Keratinocyte (primary cell): Measurements from ENCODE around the gene DCST2. TPM values are rescaled to one million over a fixed set of nuclear protein-coding genes. Genes with fewer than 3 reads are reported as not detected.

Source experiments
- DNase-seq: peaks from one replicate; pipeline ENCODE4 v3.0.0-alpha.2; 2011; ENCODE audit warnings: low read depth, missing footprints, low spot score
- FAIRE-seq: peaks from 2 replicates; lab custom pipeline; 2011; peaks lifted over from hg19 to GRCh38; lab: Jason Lieb, UNC
- H2AFZ ChIP-seq: 2 replicates; pipeline ENCODE4 v1.6.0; 2012; ENCODE audit warnings: low read length, control low read depth, inconsistent platforms; ENCODE audit not compliant: control insufficient read depth
- H3K27ac ChIP-seq: 2 replicates; pipeline ENCODE4 v1.5.1; 2011; ENCODE audit warnings: low read length; ENCODE audit not compliant: control insufficient read depth, insufficient read depth
- H3K27me3 ChIP-seq: 3 replicates; pipeline ENCODE4 v1.6.0; 2011; ENCODE audit warnings: low read length; ENCODE audit not compliant: control insufficient read depth, insufficient read depth; ENCODE audit errors: extremely low read depth
- H3K36me3 ChIP-seq, 2 experiments: 2 replicates in 1 of 2; 3 replicates in 1 of 2; pipeline ENCODE4 v1.5.1; 2011; ENCODE audit warnings: low read length in 2 of 2, mild to moderate bottlenecking in 1 of 2; ENCODE audit not compliant: control insufficient read depth in 2 of 2, insufficient read depth in 2 of 2; ENCODE audit errors: extremely low read depth in 1 of 2
- H3K4me1 ChIP-seq: 3 replicates; pipeline ENCODE4 v1.5.1; 2011; ENCODE audit warnings: low read length; ENCODE audit not compliant: control insufficient read depth, insufficient read depth; ENCODE audit errors: extremely low read depth
- H3K4me2 ChIP-seq: 3 replicates; pipeline ENCODE4 v1.6.0; 2011; ENCODE audit warnings: low read depth, low read length; ENCODE audit not compliant: control insufficient read depth, insufficient read depth; ENCODE audit errors: extremely low read depth
- H3K4me3 ChIP-seq, 3 experiments: fragments of 200-600 bp in 1 of 3; sonication (generic) in 1 of 3; 2 replicates in 2 of 3; 3 replicates in 1 of 3; pipeline ENCODE4 v1.5.1; 2011 to 2016; ENCODE audit warnings: low read length in 3 of 3, mild to moderate bottlenecking in 3 of 3, control low read depth in 2 of 3, inconsistent platforms in 1 of 3, low read depth in 1 of 3, mixed read lengths in 1 of 3, mixed run types in 1 of 3, moderate library complexity in 1 of 3; ENCODE audit not compliant: control insufficient read depth in 2 of 3, insufficient read depth in 2 of 3; ENCODE audit errors: extremely low read depth in 1 of 3
- H3K79me2 ChIP-seq: 2 replicates; pipeline ENCODE4 v1.6.0; 2012; ENCODE audit warnings: low read length; ENCODE audit not compliant: control insufficient read depth, insufficient read depth
- H3K9ac ChIP-seq: 3 replicates; pipeline ENCODE4 v1.6.0; 2011; ENCODE audit warnings: low read length; ENCODE audit not compliant: control insufficient read depth, insufficient read depth; ENCODE audit errors: extremely low read depth
- H3K9me1 ChIP-seq: 3 replicates; pipeline ENCODE4 v1.6.0; 2011; ENCODE audit warnings: low read length; ENCODE audit not compliant: control insufficient read depth, insufficient read depth; ENCODE audit errors: extremely low read depth
- H3K9me3 ChIP-seq: 2 replicates; pipeline ENCODE4 v1.5.1; 2012; ENCODE audit warnings: low read depth, low read length; ENCODE audit not compliant: control insufficient read depth
- H4K20me1 ChIP-seq: 3 replicates; pipeline ENCODE4 v1.6.0; 2011; ENCODE audit warnings: low read length; ENCODE audit not compliant: control insufficient read depth, insufficient read depth; ENCODE audit errors: extremely low read depth
- CTCF ChIP-seq, 3 experiments: IDR thresholded peaks in 1 of 3; conservative IDR thresholded peaks in 1 of 3; optimal IDR thresholded peaks in 1 of 3; 2 replicates in 2 of 3; 3 replicates in 1 of 3; pipeline versions ENCODE3 to v1.5.1; 2011; ENCODE audit warnings: low read length in 3 of 3, mild to moderate bottlenecking in 3 of 3, moderate library complexity in 2 of 3, control low read depth in 1 of 3, inconsistent platforms in 1 of 3; ENCODE audit not compliant: insufficient read depth in 2 of 3; ENCODE audit errors: extremely low read depth in 1 of 3
- EZH2 ChIP-seq: IDR thresholded peaks from one replicate; pipeline ENCODE4 v1.6.1; 2012; ENCODE audit warnings: inconsistent platforms, mild to moderate bottlenecking, low read length, moderate library complexity
- dilution Hi-C: fragments of 300-500 bp; cut with MboI; formaldehyde crosslinking; loops from one replicate; pipeline ENCODE4 v1.7.0; 2020; ENCODE audit warnings: low sequenced_read_pairs; ENCODE audit not compliant: extremely low pct_ligation_motif_present
- polyA plus RNA-seq, 5 experiments: library from polyadenylated mRNA; depleted of rRNA in 3 of 5; stranded (reverse) in 3 of 5; stranded (forward) in 1 of 5; unstranded in 1 of 5; fragments of >200 nt; gene quantifications; 1 replicate in 1 of 5; 2 replicates in 3 of 5; 3 replicates in 1 of 5; pipeline versions ENCODE4 v1.2.1 to v1.2.3, GENCODE V29; 2011 to 2012; ENCODE audit warnings: missing spikeins in 2 of 5, low read depth in 1 of 5, low replicate concordance in 1 of 5

DCST2 gene
- polyA plus RNA-seq, 1 donor (not counting 4 experiments of a cell fraction or from before 2014, with no cell fraction given) = 0.14 TPM

- Histone ChIP-seq H3K4me1 (peaks cover 23% of the 10 kb centered on the region), H3K27ac (no peak overlapping the region), H3K79me2 (peaks cover 3% of the 10 kb centered on the region), H2AFZ (no peak overlapping the region), H3K4me3 (no peak overlapping the region), H4K20me1 (peaks cover 5% of the 10 kb centered on the region), H3K9ac (no peak overlapping the region), H3K36me3 (peaks cover 48 to 50% of the 10 kb centered on the region in 2 experiments), H3K27me3 (no peaks in the 10 kb centered on the region), H3K9me1 (no peaks in the 10 kb centered on the region), H3K9me3 (no peaks in the 10 kb centered on the region), H3K4me2 (no peak overlapping the region)
- TF ChIP-seq EZH2 (no peak), CTCF (optimal IDR thresholded peaks at IDR 0.05 in 1 of 3, IDR thresholded peaks at IDR 0.05 in 1 of 3, conservative IDR thresholded peaks at IDR 0.05 in 1 of 3; ENCODE audit: extremely low read depth in 1 of 3, insufficient read depth in 2 of 3, low read length in 3 of 3) (no peak)
- dilution Hi-C loops = no loop called here
- no peak for FAIRE-seq
- no peak for DNase-seq
Measured at GRCh38 chr1:155060736-155061135, 27.2 kb upstream of the DCST2 start.

DNA sequence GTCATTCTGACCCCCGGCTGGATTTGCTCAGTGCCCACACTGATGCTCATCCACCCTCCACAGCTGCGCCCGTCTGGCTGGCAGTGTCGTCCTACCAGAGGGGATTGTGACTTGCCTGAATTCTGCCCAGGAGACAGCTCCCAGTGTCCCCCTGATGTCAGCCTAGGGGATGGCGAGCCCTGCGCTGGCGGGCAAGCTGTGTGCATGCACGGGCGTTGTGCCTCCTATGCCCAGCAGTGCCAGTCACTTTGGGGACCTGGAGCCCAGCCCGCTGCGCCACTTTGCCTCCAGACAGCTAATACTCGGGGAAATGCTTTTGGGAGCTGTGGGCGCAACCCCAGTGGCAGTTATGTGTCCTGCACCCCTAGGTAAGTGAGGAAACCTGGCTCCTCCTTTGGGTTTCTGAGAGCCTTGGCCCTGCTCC lies 24.2 kb upstream of the DCST2 start:
- FAIRE-seq = no peak
- dilution Hi-C loops = no loop called here

More for the DNA sequence above, 24.2 kb upstream of the DCST2 start:
- peaks cover 55 to 58% of the 10 kb centered on the region in 2 experiments for H3K36me3 ChIP-seq
- H3K4me2 ChIP-seq = no peak overlapping the region
- no peak overlapping the region for H2AFZ ChIP-seq
- TF ChIP-seq EZH2 = no peak
- peak in 1 of 3 experiments; percentile 32 for TF ChIP-seq CTCF (optimal IDR thresholded peaks at IDR 0.05 in 1 of 3, IDR thresholded peaks at IDR 0.05 in 1 of 3, conservative IDR thresholded peaks at IDR 0.05 in 1 of 3; ENCODE audit: extremely low read depth in 1 of 3, insufficient read depth in 2 of 3, low read length in 3 of 3)
- H3K9me3 ChIP-seq = no peaks in the 10 kb centered on the region
- H3K79me2 ChIP-seq = peaks cover 19% of the 10 kb centered on the region
- H3K9ac ChIP-seq = no peak overlapping the region
- no peaks in the 10 kb centered on the region for H3K27me3 ChIP-seq
- H4K20me1 ChIP-seq = peaks cover 5% of the 10 kb centered on the region
- no peak for DNase-seq
- no peak overlapping the region for H3K4me3 ChIP-seq
- H3K27ac ChIP-seq = no peak overlapping the region
- peaks cover 21% of the 10 kb centered on the region for H3K4me1 ChIP-seq
- H3K9me1 ChIP-seq = no peaks in the 10 kb centered on the region
